K562 (cell line): ENCODE results near the gene PTPRM. TPM values are rescaled to one million over a fixed set of nuclear protein-coding genes. Genes with fewer than 3 reads are reported as not detected.

ENCODE experiments used
- CBX3 ChIP-seq, 2 experiments: IDR thresholded peaks; 1 replicate in 1 of 2; 2 replicates in 1 of 2; pipeline ENCODE4 v1.6.1; 2012; ENCODE audit warnings: inconsistent platforms in 2 of 2, low read length in 2 of 2, borderline replicate concordance in 1 of 2, control low read depth in 1 of 2
- CREB1 ChIP-seq, 2 experiments: sonication (generic) in 1 of 2; formaldehyde crosslinking in 1 of 2; IDR thresholded peaks; 2 replicates each; pipeline versions ENCODE4 v1.6.1 to v1.8.0; 2012 to 2022; ENCODE audit warnings: inconsistent platforms in 1 of 2, mild to moderate bottlenecking in 1 of 2, missing genetic modification reagents in 1 of 2, moderate library complexity in 1 of 2
- E4F1 ChIP-seq: fragments of 250-450 bp; sonication (Bioruptor Pico); IDR thresholded peaks from 2 replicates; pipeline ENCODE4 v1.5.0; 2021; ENCODE audit warnings: mild to moderate bottlenecking, borderline replicate concordance
- ILK ChIP-seq: fragments of 450-650 bp; IDR thresholded peaks from 2 replicates; pipeline ENCODE4 v1.6.1; 2016; ENCODE audit warnings: missing genetic modification characterization, low read depth, mild to moderate bottlenecking, missing compliant biosample characterization, moderate library complexity, borderline replicate concordance
- PML ChIP-seq: IDR thresholded peaks from 2 replicates; pipeline ENCODE4 v1.6.1; 2012; ENCODE audit warnings: low read length, inconsistent platforms
- ZBTB12 ChIP-seq: fragments of 250-450 bp; sonication (Bioruptor Pico); IDR thresholded peaks from 2 replicates; pipeline ENCODE4 v1.4.0; 2020
- ZNF143 ChIP-seq: sonication (generic); formaldehyde crosslinking; IDR thresholded peaks from 2 replicates; pipeline ENCODE4 v1.9.0; 2022; ENCODE audit warnings: mild to moderate bottlenecking, missing genetic modification reagents
- ZNF507 ChIP-seq: conservative IDR thresholded peaks from 2 replicates; pipeline ENCODE4 v1.6.1; 2017; ENCODE audit warnings: missing genetic modification characterization, missing compliant biosample characterization
- polyA plus RNA-seq, 8 experiments: library from polyadenylated mRNA; depleted of rRNA in 4 of 8; stranded (reverse) in 5 of 8; unstranded in 3 of 8; fragments of >200 nt; fragmentation: Nextera tagmentation in 2 of 8; fragmentation: Illumina TruSeq in 1 of 8; extraction: Ambion mirVana in 2 of 8; extraction: Trizol in 1 of 8; gene quantifications; 2 replicates each; pipeline versions ENCODE4 v1.2.1 to v1.2.3, GENCODE V29; 2011 to 2014; ENCODE audit warnings: inconsistent platforms in 1 of 8, missing spikeins in 1 of 8
- total RNA-seq, 7 experiments: library from RNA; depleted of rRNA in 6 of 7; stranded (reverse); fragments of >200 nt in 6 of 7; fragmentation: Illumina TruSeq in 2 of 7; extraction: Trizol in 2 of 7; gene quantifications; 2 replicates each; pipeline versions ENCODE4 v1.2.1 to v1.2.3, GENCODE V29; 2011 to 2021; ENCODE audit warnings: low replicate concordance in 1 of 7
- TF ChIP-seq, protein P1 (sequence below): fragments of 200-800 bp; sonication (Bioruptor generic); IDR thresholded peaks from 2 replicates; pipeline ENCODE4 v1.6.1; 2016; ENCODE audit warnings: missing genetic modification characterization, missing compliant biosample characterization
- TF ChIP-seq, protein P2 (sequence below), 2 experiments: IDR thresholded peaks; 2 replicates each; pipeline ENCODE4 v1.6.1; 2011; ENCODE audit warnings: borderline replicate concordance in 1 of 2, control low read depth in 1 of 2, low read depth in 1 of 2, low read length in 1 of 2, mild to moderate bottlenecking in 1 of 2, mixed read lengths in 1 of 2, moderate library complexity in 1 of 2; ENCODE audit not compliant: insufficient read depth in 1 of 2, insufficient read length in 1 of 2, poor library complexity in 1 of 2, severe bottlenecking in 1 of 2; ENCODE audit errors: extremely low read depth in 1 of 2
- TF ChIP-seq, protein P3 (sequence below): fragments of 450-650 bp; formaldehyde crosslinking; IDR thresholded peaks from 2 replicates; pipeline ENCODE4 v1.4.0; 2020; ENCODE audit warnings: mild to moderate bottlenecking, moderate library complexity
- TF ChIP-seq, protein P4 (sequence below), 2 experiments: fragments of 450-650 bp in 1 of 2; sonication (generic) in 1 of 2; formaldehyde crosslinking in 1 of 2; IDR thresholded peaks in 1 of 2; conservative IDR thresholded peaks in 1 of 2; 2 replicates each; pipeline versions ENCODE4 v1.6.1 to v1.8.1; 2016 to 2023; ENCODE audit warnings: mild to moderate bottlenecking in 2 of 2, moderate library complexity in 2 of 2, inconsistent platforms in 1 of 2, missing genetic modification reagents in 1 of 2

The PTPRM gene
- total and polyA plus RNA-seq, 9 of the 15 experiments (the other 6 are each of a cell fraction or from before 2014, with no cell fraction given): 0.03 to 0.16 (median 0.08) TPM; not detected in 3

DNA sequence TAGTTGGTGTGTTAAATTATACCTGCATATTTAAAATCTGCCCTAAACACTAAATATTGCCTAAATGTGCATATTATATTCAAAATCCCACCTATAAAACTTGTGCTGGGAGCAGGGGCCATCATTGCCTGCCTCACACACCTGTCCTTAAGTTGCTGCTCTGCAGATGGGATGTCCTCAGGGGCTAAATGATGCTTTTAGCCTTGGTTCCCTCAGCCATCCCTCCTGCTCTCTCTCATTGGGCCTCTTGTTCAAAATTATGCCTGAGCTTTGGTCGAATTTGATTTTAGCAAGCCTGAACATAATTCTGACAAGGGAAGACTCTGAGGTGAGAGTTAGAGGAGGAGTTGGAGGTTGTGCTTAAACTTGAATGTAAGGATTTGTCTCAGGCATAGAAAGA lies 723.8 kb downstream of the PTPRM start (continued):
- TF ChIP-seq, protein P1, sequence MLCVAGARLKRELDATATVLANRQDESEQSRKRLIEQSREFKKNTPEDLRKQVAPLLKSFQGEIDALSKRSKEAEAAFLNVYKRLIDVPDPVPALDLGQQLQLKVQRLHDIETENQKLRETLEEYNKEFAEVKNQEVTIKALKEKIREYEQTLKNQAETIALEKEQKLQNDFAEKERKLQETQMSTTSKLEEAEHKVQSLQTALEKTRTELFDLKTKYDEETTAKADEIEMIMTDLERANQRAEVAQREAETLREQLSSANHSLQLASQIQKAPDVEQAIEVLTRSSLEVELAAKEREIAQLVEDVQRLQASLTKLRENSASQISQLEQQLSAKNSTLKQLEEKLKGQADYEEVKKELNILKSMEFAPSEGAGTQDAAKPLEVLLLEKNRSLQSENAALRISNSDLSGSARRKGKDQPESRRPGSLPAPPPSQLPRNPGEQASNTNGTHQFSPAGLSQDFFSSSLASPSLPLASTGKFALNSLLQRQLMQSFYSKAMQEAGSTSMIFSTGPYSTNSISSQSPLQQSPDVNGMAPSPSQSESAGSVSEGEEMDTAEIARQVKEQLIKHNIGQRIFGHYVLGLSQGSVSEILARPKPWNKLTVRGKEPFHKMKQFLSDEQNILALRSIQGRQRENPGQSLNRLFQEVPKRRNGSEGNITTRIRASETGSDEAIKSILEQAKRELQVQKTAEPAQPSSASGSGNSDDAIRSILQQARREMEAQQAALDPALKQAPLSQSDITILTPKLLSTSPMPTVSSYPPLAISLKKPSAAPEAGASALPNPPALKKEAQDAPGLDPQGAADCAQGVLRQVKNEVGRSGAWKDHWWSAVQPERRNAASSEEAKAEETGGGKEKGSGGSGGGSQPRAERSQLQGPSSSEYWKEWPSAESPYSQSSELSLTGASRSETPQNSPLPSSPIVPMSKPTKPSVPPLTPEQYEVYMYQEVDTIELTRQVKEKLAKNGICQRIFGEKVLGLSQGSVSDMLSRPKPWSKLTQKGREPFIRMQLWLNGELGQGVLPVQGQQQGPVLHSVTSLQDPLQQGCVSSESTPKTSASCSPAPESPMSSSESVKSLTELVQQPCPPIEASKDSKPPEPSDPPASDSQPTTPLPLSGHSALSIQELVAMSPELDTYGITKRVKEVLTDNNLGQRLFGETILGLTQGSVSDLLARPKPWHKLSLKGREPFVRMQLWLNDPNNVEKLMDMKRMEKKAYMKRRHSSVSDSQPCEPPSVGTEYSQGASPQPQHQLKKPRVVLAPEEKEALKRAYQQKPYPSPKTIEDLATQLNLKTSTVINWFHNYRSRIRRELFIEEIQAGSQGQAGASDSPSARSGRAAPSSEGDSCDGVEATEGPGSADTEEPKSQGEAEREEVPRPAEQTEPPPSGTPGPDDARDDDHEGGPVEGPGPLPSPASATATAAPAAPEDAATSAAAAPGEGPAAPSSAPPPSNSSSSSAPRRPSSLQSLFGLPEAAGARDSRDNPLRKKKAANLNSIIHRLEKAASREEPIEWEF (CRISPR knock-in tag): no peak
- TF ChIP-seq CREB1 (IDR thresholded peaks at IDR 0.05) (no peak), CREB1 (CRISPR knock-in tag; IDR thresholded peaks at IDR 0.05) (no peak), ZNF507 (tag) (no peak), ZNF143 (no peak), CBX3 (IDR thresholded peaks at IDR 0.05; ENCODE audit: borderline replicate concordance in 1 of 2, low read length in 2 of 2) (no peak), ILK (tag) (no peak), ZBTB12 (CRISPR knock-in tag) (no peak), E4F1 (CRISPR knock-in tag) (no peak), PML (no peak)
- TF ChIP-seq, protein P2, sequence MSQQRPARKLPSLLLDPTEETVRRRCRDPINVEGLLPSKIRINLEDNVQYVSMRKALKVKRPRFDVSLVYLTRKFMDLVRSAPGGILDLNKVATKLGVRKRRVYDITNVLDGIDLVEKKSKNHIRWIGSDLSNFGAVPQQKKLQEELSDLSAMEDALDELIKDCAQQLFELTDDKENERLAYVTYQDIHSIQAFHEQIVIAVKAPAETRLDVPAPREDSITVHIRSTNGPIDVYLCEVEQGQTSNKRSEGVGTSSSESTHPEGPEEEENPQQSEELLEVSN (IDR thresholded peaks at IDR 0.05; ENCODE audit: borderline replicate concordance in 1 of 2, extremely low read depth in 1 of 2, insufficient read depth in 1 of 2, insufficient read length in 1 of 2, low read depth in 1 of 2, low read length in 1 of 2, poor library complexity in 1 of 2, severe bottlenecking in 1 of 2): no peak
- TF ChIP-seq, protein P3, sequence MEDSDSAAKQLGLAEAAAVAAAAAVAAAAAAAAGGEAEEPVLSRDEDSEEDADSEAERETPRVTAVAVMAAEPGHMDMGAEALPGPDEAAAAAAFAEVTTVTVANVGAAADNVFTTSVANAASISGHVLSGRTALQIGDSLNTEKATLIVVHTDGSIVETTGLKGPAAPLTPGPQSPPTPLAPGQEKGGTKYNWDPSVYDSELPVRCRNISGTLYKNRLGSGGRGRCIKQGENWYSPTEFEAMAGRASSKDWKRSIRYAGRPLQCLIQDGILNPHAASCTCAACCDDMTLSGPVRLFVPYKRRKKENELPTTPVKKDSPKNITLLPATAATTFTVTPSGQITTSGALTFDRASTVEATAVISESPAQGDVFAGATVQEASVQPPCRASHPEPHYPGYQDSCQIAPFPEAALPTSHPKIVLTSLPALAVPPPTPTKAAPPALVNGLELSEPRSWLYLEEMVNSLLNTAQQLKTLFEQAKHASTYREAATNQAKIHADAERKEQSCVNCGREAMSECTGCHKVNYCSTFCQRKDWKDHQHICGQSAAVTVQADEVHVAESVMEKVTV (CRISPR knock-in tag): no peak
- TF ChIP-seq, protein P4, sequence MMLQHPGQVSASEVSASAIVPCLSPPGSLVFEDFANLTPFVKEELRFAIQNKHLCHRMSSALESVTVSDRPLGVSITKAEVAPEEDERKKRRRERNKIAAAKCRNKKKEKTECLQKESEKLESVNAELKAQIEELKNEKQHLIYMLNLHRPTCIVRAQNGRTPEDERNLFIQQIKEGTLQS (IDR thresholded peaks at IDR 0.05): no peak
- TF ChIP-seq, protein P4 (CRISPR knock-in tag; conservative IDR thresholded peaks at IDR 0.05): no peak
